ENCODE data around the gene PCGF3.
"Not testable (repeated sequence)": the region's sequence is repeated elsewhere in the genome, so short reads cannot be mapped to it uniquely, and the experiment has no call there.

PCGF3 gene

DNA sequence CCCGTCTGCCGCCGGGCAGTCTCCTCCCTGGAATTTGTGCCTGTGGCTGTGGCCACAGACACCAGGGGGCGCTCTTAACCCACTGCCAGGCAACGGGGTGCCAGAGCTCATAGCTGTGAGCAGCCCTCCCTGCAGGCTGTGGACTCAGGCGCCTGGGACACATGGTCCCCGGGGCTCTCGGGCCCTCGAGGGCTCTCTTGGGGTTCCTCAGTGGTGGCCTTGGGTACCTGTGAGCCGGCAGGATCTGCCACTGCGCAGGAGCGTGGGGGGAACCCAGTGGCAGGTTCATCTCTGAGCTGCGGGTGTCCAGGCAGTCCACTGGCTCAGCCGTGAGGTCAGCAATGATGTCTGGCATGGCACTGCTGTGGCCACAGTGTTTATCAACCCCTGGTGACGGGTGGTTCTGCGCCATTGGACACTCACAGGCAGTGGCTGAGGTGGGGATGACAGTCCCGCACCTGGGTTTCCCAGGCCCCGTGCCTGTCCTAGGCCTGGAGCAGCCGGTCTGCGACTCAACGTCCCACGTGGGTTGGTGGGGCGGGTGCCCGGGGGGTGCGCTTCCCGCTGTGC is 37.2 kb downstream of the PCGF3 start:
- no peak for DNase-seq

DNA sequence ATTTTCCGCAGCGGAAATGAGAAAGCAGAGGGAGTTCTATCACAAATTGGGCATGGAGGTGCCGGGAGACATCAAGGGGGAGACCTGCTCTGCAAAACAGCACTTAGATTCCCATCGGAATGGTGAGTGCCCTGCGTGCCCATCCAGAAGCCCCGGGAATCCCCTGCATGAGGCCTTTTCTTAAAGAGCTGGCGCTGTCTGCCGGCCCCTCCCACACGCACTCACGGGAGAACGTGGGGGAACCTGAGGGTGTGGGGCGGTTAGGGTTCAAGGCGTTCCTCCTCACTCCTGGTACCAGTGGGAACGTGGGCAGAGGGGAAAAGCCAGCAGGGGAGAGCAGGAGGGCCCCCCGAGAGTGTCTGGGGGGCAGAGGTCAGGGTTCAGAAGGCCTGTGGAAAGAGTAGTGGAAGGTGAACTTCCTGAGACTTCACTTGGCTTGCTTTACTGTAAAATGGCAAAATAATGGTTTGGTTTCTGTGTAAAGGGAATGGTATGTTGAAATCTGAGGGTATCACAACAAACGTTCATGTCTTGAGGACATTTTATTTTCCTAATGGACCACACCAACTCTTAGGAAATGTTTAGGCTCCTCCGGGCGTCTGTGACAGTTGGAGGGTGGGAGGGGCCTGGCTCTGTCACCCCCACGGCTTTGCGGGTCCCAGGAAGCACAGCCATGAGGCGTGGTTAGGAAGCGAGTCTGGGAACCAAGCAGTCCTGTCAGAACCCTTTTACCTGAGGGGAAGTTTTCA is 38.0 kb downstream of the PCGF3 start:
- no peak for DNase-seq

- no peak for DNase-seq
Measured at GRCh38 chr4:744212-744841, 38.7 kb downstream of the PCGF3 start.

- DNase-seq = no peak
Measured at GRCh38 chr4:747546-748170, 42.0 kb downstream of the PCGF3 start.

DNA sequence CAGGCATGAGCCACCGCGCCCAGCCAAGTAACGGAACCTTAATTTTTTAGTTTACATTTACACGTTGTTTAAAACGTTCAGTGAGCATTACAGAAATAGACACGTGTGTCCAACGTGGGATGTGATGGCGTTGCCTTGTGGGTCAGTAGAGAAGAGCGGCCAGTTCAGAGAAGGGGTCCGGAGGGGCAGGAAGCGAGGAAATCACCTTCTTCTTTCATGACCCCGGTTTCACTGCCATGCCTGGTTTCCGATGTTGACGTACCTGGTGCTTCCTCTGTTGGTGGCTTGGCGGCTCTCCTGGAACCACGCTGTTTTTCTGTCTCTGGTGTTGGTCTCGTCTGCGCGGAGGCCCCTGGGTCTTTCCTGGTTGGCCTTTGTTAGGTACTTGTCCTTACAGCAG is 42.8 kb downstream of the PCGF3 start:
- no peak for DNase-seq

DNA sequence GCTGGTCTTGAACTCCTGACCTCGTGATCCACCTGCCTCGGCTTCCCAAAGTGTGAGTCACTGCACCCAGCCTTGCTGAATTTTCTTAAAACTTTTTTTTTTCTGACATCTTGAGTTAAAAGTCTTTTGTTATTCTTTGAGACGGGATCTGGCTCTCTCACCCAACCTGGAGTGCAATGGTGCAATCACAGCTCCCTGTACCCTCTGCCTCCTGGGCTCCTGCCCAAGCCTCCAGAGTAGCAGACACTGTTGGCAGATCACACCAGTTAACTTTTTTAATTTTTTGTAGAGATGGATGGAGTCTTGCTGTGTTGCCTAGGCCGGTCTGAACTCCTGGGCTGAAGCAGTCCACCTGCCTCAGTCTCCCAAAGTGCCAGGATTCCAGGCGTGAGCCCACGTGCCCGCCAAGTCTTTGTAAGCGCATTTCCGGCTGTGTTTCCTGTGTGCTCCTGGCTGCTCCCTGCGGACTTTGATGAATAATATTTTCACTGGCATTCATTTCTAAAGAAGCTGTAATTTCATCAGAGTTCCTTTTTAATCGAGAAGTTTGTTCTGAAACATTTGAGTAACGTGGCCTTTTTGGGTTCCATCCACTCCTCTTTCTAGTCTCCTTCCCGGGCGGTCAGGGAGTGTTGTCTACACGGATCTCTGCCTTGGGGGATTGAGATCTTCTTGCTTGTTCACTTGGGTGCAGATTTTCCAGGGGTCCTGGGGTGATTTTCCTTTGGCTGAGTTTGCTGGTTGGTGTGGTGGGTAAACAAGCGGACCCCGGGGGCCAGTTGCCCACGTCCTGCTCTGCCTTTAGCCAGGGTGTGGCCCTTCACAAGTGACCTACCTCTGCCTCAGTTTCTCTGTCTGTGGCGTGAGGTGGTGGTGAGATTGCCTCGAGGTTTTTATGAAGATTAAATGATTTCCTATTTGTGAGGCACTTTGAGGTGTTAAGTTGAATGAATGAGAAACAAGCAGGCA is 44.4 kb downstream of the PCGF3 start:
- DNase-seq = no peak

DNA sequence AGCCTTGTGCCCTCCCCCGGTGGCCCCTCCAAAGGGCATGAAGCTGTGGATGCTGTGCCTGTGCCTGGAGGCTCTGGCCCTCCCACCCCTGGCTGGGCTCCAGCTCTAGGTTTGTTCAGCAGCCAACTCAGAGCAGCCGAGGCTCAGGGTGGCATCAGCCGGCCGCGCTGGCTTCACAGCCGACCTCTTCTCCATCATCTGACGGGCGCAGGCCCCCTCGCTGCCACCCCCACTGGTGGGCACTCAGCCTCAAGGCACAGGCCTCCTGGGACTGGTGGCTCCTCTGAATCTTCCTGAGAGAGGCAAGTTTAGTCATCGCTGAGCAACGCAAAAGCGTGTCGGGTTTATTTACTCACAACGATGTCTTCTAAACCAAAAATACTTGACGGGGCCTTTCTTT is 46.0 kb downstream of the PCGF3 start:
- DNase-seq = no peak

DNA sequence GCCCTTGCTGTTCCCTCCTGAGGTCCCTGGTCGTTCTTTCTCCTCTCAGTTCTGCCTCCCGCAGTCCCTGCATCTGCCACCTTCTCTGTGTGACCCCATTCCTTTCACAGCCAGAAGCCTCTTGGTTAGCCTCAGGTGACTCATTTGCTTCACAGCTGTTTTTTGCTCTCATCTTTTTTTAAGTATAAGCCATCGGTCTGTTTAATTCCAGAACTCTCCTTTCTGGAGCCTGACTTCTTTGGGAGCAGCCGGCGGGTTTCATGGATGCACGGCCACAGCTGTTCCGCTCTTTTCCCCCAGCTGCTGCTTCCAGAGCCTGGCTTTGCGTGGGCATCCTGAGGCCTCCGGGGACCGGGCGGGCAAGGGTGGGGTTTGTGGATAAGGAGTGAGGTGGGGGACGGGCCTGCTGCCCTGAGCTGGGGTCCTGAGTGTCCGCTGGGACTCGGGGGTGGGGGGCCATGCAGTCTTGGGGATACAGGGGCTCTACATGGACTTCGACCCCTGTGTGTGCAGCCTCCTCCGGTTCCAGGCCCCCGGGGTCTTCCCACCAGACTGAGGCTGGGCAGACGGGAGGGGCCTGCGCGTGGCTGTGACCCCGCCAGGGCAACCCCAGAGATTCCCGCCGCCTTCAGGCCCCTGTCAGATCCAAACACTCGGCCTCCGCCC is 46.7 kb downstream of the PCGF3 start:
- DNase-seq = no peak

GRCh38 chr4:753186-753585 is 47.6 kb downstream of the PCGF3 start:
- DNase-seq = not testable (repeated sequence)

DNA sequence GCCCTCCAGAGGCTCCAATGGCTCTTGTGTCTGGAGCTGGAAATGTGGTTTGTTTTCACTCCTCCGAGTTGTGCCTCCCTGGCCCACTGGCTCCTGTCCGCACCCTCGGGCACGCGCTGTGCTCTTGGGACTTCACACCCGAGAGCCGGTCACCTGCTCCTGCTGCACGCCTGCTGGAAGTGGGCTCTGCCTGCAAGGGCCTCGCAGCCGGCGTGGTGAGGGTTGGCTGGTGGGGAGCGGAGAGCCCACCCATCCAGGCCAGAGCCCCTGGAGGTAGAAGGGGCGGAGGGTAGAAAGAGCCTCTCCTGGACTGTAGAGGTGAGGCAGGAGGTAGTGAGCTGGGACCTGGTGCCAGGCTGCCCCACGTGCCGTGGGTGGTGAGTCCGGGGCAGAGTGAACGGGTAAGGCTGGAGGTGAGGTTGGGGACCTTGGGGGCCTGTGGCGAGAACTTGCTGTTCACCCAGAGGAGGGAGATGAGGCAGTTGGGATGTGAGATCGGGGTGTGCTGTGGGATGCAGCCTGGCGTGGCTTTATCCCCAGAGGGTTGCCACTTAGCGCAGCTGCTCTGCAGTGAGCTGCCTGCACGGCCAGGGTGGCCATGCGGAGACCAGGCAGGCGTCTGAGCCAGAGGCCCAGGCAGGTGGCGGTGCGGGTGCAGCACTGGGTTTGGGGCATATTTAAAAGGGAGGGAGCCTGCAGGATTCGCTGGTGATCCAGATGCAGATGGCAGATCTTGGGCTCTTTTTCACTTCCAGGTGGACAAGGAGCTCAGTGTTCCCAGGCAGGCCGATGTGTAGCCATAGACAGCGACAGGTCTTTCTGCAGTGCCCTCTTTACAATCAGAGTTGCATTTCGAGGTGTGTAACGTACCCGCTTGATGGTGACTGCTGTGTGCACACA is 48.8 kb downstream of the PCGF3 start:
- no peak for DNase-seq

- DNase-seq = no peak
Measured at GRCh38 chr4:757111-757510, 51.5 kb downstream of the PCGF3 start.

GRCh38 chr4:759810-760209 is 54.2 kb downstream of the PCGF3 start:
- DNase-seq = not testable (repeated sequence)

GRCh38 chr4:760616-761015 is 55.0 kb downstream of the PCGF3 start:
- DNase-seq = no peak

- no peak for DNase-seq
Measured at GRCh38 chr4:761086-761485, 55.5 kb downstream of the PCGF3 start.

DNA sequence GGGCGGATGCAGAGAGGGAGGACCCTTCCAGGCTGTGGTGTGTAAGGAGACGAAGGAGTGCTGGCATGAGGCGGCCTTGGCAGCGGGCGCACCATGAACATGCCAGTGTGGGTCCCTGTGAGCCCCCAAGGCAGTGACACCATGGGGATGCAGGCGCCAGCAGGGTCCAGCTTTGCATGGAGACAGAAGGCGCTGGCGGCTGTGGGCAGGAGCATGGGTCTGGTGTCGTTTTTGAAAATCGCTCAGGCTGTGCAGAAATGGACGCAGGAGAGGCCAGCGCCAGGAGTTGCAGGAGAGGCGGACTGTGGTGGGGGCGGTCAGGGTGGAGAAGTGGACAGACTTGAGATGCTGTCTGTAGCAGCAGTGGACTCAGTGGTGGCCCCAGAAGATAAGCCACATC is 56.1 kb downstream of the PCGF3 start:
- DNase-seq = no peak

DNA sequence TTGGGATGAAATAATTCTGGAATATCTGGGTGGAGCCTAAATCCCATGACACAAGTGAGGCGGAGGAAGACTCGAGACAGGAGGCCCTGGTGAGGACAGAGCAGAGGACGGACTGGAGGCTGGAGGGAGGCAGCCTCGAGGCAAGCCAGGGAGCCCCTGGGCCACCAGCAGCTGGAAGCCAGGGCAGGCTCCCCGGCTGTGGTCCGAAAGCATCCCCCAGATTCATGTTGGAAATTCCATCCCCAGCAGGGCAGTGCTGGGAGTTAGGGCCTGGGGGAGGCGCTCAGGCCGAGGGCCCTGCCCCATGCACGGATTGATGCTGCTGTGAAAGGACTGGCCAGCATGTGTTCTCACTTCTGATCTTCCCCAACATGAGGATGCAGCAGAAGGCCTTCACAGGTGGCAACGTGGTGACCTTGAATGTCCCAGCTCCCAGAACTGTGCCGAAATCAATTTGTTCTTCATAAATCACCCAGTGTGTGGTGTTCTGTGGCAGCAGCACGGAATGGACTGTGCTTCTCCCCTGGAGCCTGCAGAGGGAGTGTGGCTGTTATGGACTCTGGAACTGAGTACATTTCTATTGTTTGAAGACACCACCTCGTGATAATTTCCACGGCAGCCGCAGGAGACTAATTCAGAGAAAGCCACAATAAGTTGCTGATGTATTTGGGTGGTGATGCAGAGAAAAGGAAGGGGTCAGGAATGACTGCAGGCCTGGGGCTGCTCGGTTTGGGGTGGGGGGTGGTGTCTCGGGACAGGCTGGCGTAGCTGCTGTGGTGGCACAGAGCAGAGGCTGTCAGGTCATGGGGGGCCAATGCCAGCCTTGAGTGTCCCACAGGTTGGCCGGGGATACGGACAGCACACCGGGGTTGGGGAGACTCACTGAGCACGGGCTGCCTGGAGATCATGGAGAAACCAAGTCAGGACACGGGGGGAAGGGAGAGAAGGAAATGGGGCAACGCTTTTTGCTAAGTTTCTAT is 56.9 kb downstream of the PCGF3 start:
- no peak for DNase-seq

DNA sequence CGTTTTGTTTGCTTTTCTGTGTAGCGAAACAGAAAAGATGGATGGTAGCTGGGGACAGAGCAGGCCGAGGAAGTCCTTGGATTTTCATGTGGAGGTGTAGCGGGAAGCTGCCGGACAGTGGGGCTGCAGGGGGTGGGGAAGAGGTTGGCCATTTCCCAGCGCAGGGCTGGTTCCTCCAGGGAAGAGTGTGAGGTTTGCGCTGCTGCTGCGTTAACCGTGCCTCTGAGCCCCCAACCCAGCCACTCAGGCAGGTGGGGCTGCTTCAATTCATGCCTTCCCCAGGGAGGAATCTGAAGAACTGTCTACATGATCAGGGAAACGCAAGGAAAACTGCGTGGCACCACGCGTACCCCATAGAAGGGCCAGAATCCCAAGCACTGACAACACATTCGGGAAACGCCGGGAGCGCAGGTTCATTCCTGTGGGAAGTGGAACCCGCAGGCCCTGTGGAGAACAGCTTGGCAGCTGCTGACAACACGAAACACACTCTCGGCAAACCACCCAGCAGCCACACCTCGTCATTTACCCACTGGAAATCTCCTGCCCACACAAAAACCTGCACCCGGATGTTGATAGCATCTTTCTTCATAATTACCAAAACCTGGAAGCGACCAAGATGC is 57.7 kb downstream of the PCGF3 start:
- DNase-seq = no peak

DNA sequence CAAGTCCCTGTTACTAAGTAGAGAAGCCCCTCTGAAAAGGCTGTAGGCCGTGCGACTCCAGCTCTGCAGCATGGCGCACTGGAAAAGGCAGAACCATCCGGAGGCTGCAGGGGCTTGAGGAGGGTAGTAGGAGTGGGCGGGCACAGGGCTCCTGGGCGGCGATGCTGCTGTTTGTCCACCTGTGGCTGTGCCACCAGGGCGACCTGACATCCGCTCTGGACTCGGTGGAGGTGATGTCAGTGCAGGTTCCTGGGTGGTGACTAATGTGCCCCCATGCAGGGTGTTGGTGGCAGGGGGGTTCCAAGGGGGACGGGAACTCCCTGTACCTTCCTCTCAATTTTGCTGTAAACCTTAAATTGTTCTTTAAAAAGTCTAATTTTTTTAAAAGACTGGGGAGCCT is 58.3 kb downstream of the PCGF3 start:
- DNase-seq = no peak

- no peak for DNase-seq
Measured at GRCh38 chr4:764405-765169, 59.0 kb downstream of the PCGF3 start.

Measured in amniotic stem cell (primary cell).